HG02885 (cell line): ENCODE measurements around the gene TICRR.

ENCODE experiments used
- ATAC-seq: cut with Tn5 transposase; IDR thresholded peaks from one replicate; pipeline ENCODE4 v1.9.1; 2021; ENCODE audit warnings: mild to moderate bottlenecking; ENCODE audit not compliant: unreplicated experiment, poor library complexity

TICRR gene

DNA sequence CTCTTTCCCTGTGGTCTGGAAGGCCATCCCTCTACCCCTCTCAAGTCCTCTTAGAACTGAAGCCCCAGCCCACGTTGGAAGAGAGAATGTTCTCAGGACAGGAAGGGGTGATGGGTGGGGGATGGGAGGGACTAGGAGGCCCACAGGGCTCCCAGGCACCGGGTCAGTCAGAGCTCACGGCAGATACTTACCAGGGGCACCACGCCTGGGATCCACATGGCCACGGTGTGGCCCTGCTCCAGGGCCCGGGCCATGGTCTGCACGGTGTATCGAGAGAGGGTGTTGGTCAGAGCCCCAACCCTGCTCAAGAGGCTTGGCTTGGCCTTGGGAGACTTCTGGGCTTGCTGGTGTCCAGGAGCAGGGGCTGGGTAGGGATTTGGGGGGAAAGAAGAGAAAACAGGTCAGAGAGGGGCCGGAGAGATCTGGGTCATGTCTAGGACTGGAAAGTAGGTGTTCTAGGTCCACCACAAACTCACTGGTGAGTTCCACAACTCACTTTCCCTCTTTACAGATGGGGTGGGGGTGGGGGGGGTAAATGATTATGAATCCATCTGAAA lies 94.1 kb downstream of the TICRR start:
- no peak for ATAC-seq

DNA sequence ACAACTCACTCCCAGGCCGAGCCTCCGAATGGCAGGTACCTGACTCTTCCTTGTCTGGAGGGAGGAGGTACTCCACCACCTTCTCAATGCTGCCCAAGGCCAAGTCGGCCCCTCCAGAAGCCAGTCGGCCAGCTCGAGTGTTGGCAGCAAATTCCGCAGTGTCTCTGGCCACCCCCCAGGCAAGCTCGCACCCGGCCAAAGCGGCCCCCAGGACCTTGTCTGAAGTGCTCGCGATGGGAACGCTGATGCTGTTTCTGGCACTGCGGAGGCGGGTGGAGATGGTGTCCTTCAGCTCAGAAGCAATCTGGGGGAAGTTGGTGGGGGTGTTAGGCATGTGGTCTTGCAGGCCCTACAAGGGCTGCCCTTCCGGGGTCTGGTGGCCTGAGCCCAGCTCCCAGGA lies 94.7 kb downstream of the TICRR start:
- ATAC-seq = no peak

DNA sequence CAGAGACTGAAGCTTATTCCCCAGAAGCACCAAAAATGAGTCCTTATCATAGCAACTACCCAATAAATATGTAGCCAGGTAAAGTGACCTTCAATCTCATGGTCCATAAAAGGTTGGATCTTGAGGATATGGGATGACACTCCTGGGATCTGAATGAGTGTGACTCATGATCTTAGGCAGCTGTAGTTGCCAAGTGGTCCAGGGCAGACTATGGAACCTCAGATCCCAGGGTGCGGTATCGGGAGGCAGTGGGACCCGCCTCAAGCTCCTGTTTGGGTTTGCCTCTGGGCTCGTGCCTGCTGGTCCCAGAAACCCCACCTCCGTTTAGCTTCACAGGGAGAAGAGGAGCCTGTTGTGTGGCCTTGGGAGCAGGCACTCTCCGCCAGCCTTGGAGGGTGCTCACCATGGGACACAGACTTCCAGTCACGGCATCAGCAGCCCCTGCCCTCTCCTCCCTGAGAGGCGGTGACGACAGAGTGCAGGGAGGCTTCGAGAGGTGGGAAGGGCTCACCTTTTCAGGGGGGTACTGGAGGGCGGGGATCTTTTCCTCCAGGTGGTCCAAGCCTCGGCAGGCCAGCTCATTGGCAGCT lies 95.8 kb downstream of the TICRR start:
- no peak for ATAC-seq

- ATAC-seq = no peak
Measured at GRCh38 chr15:89671687-89672086, 96.4 kb downstream of the TICRR start.

- ATAC-seq = no peak
Measured at GRCh38 chr15:89672221-89673164, 97.2 kb downstream of the TICRR start.

DNA sequence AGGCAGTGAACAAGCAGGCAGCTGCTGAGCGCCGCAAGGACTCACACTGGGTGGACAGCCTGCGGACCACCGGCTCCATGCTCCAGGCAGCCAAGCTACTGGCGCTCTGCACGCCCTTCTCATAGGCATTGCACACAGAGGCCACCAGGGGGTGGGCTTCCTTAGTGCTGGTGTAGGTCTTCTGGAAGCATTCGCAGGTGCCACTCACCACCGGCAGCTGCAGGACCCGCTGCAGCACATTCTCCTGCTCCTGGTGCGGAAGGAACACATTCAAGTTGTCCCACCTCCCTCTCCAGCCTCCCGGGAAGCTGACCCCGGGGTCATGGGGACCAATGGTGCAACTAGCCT lies 97.9 kb downstream of the TICRR start:
- ATAC-seq = no peak

- ATAC-seq = no peak
Measured at GRCh38 chr15:89674526-89674925, 99.3 kb downstream of the TICRR start.

DNA sequence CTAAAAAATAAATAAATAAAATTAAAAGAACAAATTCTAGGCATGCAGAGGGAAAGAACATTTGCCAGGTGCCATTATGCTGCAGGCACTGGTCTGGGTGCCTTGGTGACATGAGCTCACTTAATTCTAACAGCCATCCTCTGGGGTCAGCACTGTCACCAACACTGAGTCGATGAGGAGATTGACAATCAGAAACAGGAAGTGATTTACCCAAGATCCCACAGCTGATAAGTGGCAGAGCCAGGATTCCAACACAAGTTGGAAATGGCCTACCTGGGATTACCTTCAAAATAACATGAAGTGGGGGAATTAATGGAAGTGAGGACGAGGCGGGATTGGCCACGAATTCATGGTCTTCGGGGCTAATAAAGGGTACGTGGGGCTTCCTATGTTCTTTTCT lies 100.3 kb downstream of the TICRR start:
- ATAC-seq = no peak

- ATAC-seq = no peak
Measured at GRCh38 chr15:89677381-89677780, 102.1 kb downstream of the TICRR start.
